Measurements from ENCODE around the gene LUZP2.

- TF ChIP-seq CTCF (IDR thresholded peaks at IDR 0.05) = no peak
- TF ChIP-seq POLR2AphosphoS5 (IDR thresholded peaks at IDR 0.05) = no peak
These were observed 118.8 kb downstream of the LUZP2 start for GRCh38 chr11:24615451-24616160.
